Measurements from ENCODE around the gene RAX2. TPM values are rescaled to one million over a fixed set of nuclear protein-coding genes. Genes with fewer than 3 reads are reported as not detected.
A peak's percentile ranks its signal among the peaks of the same experiment; 100 is the strongest.

RAX2 gene
- total and polyA plus RNA-seq, 9 of the 15 experiments (the other 6 are each of a cell fraction or from before 2014, with no cell fraction given) = not detected

DNA sequence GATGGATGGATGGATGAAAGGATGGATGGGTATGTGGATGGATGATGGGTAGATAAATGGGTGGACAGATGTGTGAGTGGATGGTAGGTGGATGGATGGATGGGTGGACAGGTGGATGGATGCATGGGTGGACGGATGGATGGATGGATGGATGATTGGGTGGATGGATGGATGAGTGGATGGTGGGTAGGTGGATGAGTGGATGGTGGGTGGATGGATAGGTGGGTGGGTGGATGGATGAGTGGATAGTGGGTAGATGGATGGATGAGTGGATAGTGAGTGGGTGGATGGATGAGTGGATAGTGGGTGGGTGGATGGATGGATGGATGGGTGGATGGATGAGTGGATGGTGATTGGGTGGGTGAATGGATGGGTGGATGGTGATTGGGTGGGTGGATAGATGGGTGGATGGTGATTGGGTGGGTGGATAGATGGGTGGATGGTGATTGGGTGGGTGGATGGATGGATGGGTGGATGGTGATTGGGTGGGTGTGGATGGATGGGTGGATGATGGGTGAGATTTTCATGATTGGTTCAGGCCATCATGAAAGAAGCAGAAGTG, 4.5 kb upstream of the RAX2 start (continued):
- TF ChIP-seq POLR2AphosphoS2 (IDR thresholded peaks at IDR 0.05; ENCODE audit: low read length) (no peak), ZNF41 (CRISPR knock-in tag; conservative IDR thresholded peaks at IDR 0.05) (no peak), NCOA1 (IDR thresholded peaks at IDR 0.05; ENCODE audit: low read depth) (no peak), HDAC1 (IDR thresholded peaks at IDR 0.05) (peak in 1 of 2 experiments; percentile 53; a peak in 1 of 4 replicates), TAF1 (IDR thresholded peaks at IDR 0.05; ENCODE audit: control insufficient read depth, extremely low read depth, insufficient read depth, low read length, severe bottlenecking) (no peak), ZNF77 (CRISPR knock-in tag; IDR thresholded peaks at IDR 0.05) (no peak), NR2C2 (CRISPR knock-in tag; IDR thresholded peaks at IDR 0.05) (no peak), NR2C2 (tag; IDR thresholded peaks at IDR 0.05) (no peak), EHMT2 (IDR thresholded peaks at IDR 0.05) (peak; percentile 87), SAFB2 (IDR thresholded peaks at IDR 0.05; ENCODE audit: borderline replicate concordance, low read depth, low read length, severe bottlenecking) (no peak), ZNF174 (CRISPR knock-in tag; IDR thresholded peaks at IDR 0.05) (no peak), SAP30 (IDR thresholded peaks at IDR 0.05; ENCODE audit: borderline replicate concordance, insufficient read depth, low read depth, low read length, poor library complexity, severe bottlenecking) (no peak), LARP7 (IDR thresholded peaks at IDR 0.05) (no peak)
- TF ChIP-seq, protein P1, sequence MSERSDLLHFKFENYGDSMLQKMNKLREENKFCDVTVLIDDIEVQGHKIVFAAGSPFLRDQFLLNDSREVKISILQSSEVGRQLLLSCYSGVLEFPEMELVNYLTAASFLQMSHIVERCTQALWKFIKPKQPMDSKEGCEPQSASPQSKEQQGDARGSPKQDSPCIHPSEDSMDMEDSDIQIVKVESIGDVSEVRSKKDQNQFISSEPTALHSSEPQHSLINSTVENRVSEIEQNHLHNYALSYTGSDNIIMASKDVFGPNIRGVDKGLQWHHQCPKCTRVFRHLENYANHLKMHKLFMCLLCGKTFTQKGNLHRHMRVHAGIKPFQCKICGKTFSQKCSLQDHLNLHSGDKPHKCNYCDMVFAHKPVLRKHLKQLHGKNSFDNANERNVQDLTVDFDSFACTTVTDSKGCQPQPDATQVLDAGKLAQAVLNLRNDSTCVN (CRISPR knock-in tag; IDR thresholded peaks at IDR 0.05) = peak; percentile 85; the same call in 1 of the 2 replicates
- TF ChIP-seq, protein P2, sequence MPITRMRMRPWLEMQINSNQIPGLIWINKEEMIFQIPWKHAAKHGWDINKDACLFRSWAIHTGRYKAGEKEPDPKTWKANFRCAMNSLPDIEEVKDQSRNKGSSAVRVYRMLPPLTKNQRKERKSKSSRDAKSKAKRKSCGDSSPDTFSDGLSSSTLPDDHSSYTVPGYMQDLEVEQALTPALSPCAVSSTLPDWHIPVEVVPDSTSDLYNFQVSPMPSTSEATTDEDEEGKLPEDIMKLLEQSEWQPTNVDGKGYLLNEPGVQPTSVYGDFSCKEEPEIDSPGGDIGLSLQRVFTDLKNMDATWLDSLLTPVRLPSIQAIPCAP (CRISPR knock-in tag; IDR thresholded peaks at IDR 0.05; ENCODE audit: borderline replicate concordance) = no peak
- TF ChIP-seq, protein P3, sequence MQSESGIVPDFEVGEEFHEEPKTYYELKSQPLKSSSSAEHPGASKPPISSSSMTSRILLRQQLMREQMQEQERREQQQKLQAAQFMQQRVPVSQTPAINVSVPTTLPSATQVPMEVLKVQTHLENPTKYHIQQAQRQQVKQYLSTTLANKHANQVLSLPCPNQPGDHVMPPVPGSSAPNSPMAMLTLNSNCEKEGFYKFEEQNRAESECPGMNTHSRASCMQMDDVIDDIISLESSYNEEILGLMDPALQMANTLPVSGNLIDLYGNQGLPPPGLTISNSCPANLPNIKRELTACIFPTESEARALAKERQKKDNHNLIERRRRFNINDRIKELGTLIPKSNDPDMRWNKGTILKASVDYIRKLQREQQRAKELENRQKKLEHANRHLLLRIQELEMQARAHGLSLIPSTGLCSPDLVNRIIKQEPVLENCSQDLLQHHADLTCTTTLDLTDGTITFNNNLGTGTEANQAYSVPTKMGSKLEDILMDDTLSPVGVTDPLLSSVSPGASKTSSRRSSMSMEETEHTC (IDR thresholded peaks at IDR 0.05) = no peak
- TF ChIP-seq, protein P4, sequence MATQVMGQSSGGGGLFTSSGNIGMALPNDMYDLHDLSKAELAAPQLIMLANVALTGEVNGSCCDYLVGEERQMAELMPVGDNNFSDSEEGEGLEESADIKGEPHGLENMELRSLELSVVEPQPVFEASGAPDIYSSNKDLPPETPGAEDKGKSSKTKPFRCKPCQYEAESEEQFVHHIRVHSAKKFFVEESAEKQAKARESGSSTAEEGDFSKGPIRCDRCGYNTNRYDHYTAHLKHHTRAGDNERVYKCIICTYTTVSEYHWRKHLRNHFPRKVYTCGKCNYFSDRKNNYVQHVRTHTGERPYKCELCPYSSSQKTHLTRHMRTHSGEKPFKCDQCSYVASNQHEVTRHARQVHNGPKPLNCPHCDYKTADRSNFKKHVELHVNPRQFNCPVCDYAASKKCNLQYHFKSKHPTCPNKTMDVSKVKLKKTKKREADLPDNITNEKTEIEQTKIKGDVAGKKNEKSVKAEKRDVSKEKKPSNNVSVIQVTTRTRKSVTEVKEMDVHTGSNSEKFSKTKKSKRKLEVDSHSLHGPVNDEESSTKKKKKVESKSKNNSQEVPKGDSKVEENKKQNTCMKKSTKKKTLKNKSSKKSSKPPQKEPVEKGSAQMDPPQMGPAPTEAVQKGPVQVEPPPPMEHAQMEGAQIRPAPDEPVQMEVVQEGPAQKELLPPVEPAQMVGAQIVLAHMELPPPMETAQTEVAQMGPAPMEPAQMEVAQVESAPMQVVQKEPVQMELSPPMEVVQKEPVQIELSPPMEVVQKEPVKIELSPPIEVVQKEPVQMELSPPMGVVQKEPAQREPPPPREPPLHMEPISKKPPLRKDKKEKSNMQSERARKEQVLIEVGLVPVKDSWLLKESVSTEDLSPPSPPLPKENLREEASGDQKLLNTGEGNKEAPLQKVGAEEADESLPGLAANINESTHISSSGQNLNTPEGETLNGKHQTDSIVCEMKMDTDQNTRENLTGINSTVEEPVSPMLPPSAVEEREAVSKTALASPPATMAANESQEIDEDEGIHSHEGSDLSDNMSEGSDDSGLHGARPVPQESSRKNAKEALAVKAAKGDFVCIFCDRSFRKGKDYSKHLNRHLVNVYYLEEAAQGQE (IDR thresholded peaks at IDR 0.05; ENCODE audit: borderline replicate concordance) = no peak
- TF ChIP-seq, protein P4 (CRISPR knock-in tag; IDR thresholded peaks at IDR 0.05; ENCODE audit: low read depth) = no peak

All from K562 (cell line).